ENCODE data around the gene AOPEP.

AOPEP gene

DNA sequence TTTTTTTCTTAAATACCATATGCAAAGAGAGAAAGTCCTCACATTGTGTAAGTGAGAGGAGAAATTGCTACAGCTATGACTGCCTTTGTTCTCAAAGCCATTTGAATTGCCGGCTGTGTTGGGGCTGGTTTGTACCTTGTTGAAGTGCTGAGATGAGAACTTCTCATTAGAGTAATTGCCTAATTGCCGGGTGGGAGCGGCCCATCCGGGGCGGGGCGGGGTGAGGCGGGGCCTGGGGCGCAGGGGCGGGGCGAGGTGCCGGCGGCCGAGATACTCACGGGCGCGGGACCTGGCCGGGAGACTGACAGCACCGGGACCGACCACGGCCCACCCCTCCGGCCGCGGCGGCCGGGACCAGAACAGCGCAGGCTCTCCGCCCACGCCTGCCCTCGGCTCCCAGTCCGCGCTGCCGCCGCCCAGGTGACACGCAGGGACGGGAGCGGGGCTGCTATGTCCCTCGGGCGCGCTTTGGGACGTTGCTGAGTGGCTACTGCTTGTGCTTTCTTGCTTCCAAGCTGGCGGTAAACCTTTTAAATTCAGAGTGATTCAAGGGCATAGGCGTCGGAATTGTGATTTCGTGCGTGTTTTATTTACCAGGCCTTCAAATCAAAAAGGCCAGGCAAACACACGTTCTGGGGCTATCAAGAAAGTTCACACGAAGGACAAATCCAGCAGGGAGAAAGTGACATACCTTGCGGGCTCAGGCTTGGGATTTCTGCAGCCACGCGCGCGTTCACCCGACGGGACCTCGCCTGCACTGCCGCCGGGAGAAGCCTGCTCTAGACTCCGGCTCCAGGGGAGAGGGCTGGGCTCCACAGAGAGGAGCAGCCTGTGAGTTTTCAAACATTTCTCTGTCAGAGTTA is 322.0 kb downstream of the AOPEP start:
- DNase-seq, result no peak

DNA sequence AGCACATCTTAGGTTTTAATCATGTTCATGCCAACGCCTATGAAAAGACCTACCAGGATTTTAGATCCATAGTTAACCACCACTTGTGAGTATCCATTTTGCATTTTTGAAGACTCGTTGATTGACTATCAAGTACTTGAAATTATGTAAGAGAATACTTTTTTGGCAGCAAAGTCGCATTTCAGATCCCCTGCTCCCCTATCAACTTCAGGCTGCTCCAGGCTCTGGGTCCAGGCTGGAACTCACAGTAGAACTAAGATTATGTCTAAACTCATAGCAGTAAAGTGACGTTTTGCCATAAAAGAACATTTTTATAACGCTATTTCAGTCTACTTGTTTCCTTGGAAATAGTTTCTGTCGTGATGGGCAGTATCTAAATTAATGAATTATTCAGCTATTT is 323.3 kb downstream of the AOPEP start:
- DNase-seq, result no peak

DNA sequence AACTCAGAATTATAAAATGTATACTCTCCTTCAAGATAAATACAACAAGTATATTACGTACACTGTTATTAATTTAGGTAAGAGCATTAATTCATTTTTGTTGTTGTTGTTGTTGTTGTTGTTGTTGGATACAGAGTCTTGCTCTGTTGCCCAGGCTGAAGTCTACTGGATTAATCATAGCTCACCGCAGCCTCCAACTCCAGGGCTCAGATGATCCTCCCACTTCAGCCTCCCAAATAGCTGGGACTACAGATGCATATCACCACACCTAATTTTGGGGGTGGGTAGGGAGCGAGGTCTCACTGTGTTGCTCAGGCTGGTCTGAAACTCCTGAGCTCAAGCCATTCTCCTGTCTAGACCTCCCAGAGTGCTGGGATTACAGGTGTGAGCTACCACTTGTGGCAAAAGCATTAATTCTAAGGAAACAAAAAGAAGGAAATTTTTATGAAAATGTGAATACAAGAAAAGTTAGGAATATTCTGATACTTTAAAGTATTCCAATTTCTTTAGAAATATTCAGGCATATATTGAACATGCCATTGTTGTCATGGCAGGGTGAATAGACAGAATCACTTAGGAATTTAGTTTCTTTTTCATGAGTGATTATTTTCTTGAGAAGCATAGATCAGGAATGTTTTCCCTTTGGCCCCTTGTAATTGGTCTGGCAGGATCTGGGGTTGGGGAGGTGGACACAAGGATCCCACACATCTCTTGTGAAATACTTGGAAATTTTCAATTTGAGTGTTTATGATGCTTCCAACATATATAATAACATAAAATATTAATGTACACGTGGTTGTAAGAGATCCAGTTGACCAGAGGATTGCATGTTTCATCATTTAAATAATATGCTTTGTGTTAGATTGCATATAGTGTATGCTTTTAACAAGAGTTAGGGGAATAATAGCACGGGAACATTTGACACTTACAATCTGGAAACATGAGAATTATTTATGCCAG is 327.4 kb downstream of the AOPEP start:
- no peak for DNase-seq

DNA sequence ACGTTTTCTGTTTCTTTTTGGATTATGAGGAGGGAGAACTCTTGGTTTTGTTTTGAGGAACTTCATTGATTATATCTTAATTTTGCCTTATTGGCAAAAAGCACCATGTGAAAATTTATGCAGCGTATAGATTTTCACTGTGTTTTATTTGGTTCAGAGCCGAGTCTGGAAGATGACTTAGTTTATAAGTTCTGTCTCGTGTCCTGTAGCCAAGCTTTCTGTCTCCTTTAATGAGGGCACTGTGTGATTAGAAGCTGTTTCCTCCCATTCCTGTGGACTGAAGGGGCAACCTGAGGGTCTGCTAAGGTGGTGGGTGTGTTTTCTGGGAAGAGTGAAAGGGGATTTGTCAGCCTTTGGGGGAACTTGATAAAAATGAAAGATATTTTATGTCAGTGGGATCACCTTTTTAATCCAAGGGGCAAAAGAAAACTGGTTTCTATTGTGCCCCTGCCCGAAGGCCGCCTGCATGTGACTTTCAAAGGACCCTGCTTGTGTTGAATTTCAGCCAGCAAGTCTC is 328.9 kb downstream of the AOPEP start:
- DNase-seq, result no peak

DNA sequence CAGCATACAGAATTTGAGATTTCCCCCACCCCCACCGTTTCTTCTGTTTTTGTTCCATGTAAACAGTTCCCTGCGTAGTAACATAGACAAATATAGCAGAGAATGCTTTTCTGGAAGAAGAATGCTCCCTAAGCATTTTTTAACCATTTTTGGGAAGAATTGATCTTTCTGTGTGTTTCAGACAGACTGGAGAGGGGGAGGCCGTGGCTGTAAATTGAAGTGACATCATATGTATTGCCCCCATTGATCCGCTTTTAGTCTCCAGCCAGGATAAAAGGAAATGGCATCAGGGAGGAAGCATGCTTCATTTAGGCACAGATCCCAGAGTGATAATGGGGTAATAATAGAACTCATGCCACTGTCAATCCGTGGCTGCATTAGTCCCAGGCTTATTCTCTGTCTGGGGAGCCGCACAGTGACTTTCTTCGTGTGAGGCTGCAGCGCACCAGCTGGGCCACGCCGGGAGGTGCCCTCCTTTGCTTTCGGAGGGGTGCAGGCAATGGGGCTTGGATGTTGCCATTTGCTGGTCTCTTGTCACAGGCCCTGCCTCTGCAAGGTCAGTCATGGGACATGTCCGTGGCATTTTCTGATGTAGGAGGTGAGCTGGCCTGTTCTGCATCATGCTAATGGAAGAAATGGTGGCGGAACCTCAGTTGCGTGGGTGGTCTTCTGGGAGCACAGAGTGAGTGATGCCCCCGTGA is 329.5 kb downstream of the AOPEP start:
- no peak for DNase-seq

DNA sequence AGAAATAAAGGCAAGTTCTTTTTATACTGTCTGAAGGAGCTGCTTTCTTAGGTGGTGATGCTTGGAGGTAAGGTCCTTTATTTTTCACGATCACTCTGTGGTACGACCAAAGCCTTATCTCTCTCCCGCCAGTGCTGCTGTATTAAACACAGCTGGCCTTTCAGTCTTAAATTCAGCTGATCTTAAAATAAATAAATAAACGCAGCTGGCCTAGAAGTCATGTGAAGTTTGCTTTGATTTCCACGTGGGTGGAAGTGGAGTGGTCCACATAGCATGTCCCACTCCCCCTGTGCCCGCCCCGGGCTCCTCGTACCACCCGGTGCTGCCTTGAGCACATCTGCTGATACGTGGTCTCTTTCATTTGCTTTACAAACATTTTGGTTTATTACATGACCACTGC is 330.6 kb downstream of the AOPEP start:
- DNase-seq, result no peak

DNA sequence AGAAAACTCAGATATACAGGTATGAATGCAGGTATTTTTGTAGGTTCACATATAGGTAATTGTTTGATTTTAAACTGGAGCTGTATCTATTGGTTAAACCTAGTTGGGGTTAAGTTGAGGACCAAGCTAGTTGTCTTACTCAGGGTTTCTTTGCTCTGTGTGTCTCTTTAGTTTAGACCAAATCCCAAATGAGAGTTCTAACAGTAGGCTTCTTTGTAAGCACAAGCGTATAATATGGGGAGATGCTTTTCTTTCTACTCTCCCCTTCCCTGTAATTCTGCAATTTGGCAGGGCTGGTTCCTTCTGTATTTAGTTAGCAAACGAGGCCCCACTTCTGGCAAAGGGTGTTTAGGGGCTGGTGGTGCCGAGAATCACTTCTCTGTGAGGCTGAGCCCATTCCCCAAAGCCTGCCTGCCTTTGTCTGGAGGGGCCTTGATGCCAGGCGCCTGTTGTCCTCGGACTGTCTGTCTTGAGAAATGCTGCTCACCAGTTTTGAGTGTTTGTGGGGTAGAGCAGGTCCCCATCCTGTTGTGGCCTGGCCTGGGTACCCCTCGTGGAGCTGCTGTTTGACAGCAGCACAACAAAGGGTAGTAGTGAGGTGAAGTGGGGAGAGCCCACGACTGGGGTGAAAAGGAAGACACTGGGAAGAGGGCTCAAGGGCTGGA is 331.8 kb downstream of the AOPEP start:
- DNase-seq, result no peak

DNA sequence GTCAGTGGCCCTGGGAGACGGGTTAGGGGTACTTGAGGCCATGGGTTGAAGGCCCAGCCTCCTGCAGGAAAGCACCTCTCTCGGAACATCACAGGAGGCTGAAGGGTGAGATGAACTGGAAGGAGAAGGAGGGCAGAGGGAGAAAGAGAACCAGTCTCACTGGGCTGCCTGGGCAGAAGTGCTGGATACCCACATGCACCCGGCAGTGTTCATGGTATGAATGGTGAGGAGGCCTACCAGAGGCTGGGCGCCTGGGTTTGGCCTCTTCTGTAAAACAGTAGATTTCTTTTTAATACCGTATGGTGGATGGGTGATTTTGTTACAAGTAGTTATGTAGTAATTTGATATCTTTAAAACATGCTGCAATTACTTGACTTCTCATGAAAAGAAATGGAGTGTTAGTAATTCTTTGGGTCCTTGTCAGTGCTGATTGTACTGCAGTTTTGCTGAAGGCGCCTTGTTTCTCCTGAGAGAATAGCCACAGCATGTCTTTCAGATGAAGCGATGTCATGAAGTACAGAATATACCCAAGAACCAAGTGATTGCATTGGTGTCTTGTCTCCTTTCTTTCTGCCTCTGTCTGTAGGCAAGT is 332.4 kb downstream of the AOPEP start:
- no peak for DNase-seq

DNA sequence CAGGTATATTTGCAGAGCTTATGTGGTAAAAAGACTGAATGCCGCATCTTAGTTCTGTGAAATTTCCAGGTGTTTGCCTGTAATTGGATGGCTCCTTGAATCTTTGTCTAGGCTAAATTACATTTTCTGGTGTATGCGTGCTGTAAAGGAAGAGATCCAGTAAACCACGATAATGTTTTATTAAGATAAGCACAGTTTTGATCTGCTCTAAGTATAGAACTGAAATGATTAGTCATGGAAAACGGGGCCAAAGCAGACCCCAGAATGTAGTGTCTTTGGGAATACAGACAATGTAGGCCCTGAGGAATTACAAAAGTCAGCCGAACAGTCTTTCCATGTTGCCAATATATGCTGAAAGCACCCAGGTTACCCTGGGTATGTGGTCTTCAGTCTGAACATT is 333.7 kb downstream of the AOPEP start:
- DNase-seq, result no peak

DNA sequence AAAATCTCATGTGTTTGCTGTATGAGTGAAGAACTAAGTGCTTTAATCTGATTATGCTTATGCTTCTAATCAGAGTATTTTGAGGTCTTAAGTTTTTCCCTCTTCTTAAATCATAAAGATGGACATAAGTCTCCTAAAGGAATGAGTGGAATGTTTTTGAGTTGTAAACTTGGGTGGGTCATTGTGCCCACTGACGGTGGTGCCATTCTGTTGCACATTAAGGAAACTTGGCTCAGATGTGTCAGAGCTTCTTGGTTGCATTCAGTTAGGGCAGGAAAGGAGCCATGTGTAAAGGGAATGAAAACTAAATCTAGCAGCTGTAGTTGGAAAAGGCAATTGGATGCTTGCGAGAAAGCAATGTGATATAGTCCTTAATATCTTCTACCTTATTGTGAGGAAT is 334.4 kb downstream of the AOPEP start:
- DNase-seq, result no peak

DNA sequence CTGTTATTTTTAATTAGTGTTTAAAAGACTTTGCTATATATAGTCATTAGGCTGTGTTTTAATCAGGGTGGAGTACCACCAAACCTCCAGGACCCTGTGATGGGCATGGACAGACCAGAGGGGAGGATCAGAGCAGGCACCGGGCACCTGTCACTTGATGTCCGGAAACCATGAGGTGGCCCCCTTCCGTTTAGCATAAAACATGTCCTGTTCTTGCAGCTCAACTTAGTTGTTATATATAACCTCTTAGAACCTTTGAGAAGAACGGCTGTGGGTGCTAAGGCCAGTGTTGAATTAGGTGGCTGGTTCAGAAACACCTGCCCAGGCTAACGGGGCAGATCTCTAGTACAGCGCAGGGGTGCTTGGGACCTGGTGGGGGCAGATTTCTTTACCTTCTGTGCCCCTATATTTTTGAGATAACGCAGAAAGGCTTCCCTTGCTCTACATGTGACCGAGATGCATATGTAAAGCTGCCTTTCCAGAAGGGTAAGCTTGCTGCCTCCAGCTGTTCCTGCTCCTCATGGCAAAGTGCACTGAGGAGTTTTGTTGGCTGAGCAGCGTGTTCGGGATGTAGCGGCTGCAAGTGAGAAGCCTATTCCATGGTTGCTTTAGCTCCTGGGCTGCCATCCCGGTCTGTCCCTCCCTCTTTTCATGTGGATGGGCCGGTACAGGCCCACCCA is 335.6 kb downstream of the AOPEP start:
- DNase-seq, result no peak

DNA sequence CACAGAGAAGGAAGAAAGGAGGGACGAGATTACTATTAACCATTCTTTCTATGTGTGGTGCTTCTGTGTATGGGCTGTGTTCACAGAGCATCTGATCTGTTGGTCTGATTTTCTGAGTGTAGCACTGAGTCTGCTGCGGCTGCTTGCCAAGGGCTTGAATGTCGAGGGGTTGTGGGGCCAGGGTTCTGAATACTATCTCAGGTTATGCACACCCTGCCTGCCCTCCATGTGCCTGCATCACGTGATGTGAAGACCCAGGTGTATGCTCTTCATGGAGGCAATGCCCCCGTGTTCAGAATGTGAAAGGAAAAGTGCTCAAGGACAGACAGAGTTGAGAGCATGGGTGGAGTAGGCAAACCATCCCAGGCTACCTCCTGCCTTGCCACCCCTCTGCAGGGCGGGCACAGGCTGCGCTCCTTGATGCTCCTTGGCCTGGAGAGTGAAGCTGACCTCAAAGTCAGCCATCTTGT is 336.1 kb downstream of the AOPEP start:
- no peak for DNase-seq

DNA sequence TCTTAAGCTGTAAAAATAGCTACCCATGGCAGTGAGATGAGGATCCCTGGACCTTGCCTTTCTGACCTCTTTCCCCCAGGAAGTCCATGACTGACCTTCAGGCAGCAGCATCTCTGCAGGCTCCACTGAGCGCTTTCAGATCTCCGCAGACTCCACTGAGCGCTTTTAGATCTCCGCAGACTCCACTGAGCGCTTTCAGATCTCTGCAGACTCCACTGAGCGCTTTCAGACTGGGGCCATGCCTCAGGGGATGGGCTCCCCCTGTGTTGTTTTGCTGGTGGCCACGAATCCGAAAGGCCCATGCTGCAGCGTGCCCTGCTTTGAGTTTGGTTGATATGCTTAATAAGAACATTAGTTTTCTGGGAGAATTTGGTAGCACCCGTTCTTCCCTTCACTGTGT is 336.8 kb downstream of the AOPEP start:
- no peak for DNase-seq

DNA sequence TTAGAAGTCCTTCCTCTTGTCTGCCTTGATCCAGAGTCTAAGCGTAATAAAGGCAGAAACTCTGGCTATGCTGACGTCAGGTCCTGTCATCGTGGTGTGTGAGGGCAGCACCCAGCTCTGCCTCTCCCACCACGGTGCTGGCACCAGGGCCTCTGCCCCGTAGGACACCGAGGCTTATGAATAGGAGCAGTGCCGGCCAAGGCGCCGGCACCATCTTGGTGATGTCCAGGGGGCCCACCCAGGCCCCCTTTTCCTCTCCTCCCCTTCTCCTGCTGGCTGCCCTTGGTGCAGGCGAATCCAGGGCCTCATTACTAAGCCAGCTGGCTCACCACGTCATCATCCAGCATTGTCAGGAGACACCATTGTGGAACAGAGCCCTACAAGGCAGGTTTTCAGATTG is 338.7 kb downstream of the AOPEP start:
- DNase-seq, result no peak

DNA sequence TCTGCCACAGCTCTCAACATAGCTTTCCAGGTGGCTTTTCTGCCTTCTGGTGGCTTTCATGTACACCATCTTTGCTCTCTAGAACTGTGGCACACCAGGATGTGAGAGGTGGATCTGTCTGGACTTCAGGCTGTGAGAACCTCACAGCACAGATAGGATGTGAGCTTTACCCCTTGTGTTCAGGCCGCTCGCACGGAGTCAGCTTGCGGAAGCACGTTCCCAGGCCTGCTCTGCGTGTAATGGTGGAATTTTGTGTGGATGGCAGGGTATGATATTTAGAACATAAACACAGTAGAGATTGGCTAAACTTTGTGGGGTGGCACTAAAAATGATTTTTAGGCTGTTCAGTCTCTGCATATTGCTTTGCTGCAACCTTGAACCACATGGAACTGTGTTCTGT is 340.6 kb downstream of the AOPEP start:
- no peak for DNase-seq

DNA sequence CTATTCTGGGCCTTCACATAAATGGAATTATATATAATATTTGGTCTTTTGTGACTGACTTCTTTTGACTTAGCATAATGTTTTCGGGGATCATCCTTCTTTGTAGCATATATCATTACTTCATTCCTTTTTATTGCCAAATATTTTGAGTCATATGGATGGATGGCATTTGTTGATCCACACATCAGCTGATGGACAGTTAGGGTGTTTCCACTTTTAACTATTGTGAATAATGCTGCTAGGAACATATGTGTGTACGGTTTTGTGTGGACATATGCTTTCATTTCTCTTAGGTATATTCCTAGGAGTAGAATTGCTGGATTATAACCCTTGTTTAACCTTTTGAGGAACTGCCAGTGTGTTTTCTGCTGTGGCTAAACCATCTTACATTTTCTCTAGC is 341.4 kb downstream of the AOPEP start:
- DNase-seq, result no peak

DNA sequence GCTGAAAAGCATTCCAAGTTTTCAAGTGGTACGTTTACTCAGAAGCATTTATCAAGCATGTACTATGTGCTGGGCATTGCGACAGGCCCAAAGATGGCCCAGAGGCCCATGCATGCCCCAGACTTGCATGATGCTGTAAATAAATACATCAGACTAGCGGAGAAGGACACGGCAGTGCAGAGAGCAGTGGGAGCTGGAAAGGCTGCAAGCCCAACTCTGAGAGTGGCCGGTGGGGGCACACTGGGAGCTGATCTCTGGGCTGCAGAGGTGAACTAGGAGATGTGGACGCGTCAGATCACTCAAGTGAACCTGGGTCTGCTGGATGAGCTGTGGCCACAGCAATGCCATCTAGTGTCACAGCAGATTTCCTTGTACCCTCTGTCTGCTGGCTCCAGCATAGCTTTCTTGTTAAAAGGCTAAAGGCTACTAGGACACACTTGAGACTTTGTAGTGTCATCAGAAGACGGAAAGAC is 344.1 kb downstream of the AOPEP start:
- DNase-seq, result no peak

DNA sequence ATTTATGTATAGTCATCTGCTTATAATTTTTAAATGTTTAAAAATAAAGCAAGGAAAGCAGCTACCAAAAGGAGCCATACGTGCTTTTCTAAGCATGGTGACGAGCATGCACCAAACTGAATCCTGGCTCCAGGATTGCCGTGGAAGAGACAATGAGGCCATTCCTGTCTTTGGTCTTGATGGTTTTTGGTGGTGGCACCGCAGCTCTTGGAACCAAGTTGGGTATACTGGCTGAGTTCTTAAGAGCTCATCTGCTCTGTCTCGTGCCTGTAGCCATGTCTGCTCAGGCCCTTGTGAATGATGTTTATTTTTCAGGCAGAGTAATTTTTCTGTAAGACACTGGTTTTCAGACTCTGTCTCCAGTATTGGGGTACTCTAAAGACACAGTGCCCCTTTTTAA is 345.0 kb downstream of the AOPEP start:
- no peak for DNase-seq

DNA sequence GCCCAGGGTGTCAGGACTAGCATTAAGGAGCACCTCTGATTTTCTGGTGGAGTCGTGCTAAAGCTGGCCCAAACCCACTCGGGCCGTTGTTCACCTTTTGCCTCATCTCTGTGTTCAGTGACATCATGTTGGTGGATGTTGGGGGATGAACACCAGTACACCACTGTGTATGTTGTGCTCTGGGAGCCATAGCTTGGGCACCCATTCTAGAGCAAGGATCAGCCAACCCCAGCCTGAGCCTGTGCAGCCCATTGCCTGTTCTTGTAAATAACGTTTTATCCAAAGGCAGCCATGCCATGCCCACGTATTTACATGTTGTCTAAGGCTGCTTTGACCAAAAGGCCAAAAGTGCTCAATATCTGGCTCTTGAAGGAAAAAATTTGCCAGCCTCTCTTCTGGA is 345.4 kb downstream of the AOPEP start:
- DNase-seq, result no peak

DNA sequence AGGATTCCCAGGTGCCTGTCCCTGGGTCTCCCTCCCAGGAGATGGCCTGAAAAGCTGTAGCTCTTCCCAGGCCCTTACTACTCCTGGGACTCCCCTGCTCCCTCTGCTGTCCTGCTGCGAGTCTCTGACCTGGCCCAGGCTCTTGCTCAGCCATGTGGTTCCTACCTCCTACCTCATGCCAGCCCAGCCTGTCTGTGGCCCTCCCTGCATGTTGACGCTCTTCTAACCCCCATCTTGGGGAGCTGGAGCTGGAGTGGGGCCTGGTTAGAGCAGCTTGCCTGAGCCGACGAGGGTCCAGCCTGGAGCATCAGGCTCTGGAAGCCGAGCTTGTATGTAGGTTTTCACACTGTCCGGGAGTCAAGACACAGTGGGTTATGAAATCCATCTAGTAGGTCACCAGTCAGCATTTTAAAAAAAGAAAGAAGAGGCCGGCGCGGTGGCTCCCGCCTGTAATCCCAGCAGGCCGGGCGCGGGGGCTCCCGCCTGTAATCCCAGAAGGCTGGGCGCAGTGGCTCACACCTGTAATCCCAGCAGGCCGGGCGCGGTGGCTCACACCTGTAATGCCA is 346.6 kb downstream of the AOPEP start:
- no peak for DNase-seq

DNA sequence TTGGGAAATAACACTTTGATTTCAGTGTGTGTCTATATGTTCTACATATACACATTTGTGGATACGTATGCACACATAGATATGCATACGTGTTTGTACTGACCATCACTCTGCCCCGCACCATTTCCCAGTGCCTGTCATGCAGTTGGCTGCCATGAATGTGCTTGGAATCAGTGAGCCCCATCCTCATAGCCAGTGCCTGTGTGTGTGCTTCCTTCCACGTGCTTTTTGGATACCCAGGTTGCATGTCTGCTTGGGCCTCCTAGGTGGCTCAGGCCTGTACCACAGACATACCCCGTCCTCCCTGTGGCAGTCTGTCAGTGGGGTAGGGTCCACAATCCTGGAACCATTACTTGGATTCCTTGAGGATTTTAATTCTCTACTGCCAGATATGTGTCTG is 347.4 kb downstream of the AOPEP start:
- DNase-seq, result no peak
